ENCODE measurements around the gene TIMM50. TPM values are rescaled to one million over a fixed set of nuclear protein-coding genes. Genes with fewer than 3 reads are reported as not detected.

Gene TIMM50
- total and polyA plus RNA-seq, 2 of the 13 experiments (the other 11 are each of a cell fraction or from before 2014, with no cell fraction given): 91.1 to 92.5 TPM

DNA sequence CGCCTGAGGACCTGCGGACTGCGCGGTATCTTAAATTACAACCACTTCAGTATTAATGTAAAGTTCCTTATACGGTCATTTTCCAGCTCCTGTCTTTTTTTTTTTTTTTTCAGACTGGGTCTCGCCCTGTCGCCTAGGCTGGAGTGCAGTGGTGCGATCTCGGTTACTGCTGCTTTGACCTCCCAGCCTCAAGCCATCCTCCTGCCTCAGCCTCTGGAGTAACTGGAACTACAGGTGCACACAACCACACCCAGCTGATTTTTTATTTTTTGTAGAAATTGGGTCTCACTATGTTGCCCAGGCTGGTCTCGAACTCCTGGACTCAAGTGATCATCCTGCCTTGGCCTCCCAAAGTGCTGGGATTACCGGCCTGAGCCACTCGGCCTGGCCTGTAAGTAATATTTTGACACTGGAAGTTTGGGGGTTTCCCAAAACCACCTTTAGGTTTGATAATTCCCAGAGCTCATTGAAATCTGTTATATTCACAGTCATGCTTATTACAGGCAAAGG, 52.4 kb downstream of the TIMM50 start:
- intact Hi-C loops (cut with micrococcal nuclease; ENCODE audit: unreplicated experiment): loop anchor here (10.0 kb wide), 1 partner anchor 118 kb away; the partner anchor contains the start of gene PLEKHG2
- WGBS (ENCODE audit: low lambda C conversion rate): 12% methylated on average over 12 of the region's 12 CpGs
- in situ Hi-C loops (cut with HindIII; ENCODE audit: extremely low pct_ligation_motif_present, low pct_unique_long_range_greater_than_20kb): loop anchor here (5.0 kb wide), 1 partner anchor 36 kb away; the partner anchor contains the start of gene DLL3
- no peak for DNase-seq (ENCODE audit: low spot score)
- Histone ChIP-seq H3K27ac (ENCODE audit: extremely low read length, insufficient read depth, low read length) (no peak overlapping the region), H3K4me1 (ENCODE audit: insufficient read depth, low read length) (peaks cover 18% of the 10 kb centered on the region), H3K79me2 (ENCODE audit: insufficient read depth, low read length) (peaks cover 12% of the 10 kb centered on the region), H3K4me3 (replicated peaks in 1 of 3; ENCODE audit: insufficient read depth in 1 of 3, low read depth in 2 of 3, low read length in 3 of 3) (peak overlapping the region in 1 of 3 experiments; percentile 89; a peak in 2 of 6 replicates), H3K36me3 (replicated peaks in 1 of 2; ENCODE audit: control insufficient read depth in 1 of 2, insufficient read depth in 2 of 2, low read length in 2 of 2) (no peaks in the 10 kb centered on the region), H2AFZ (ENCODE audit: low read length) (no peak overlapping the region), H4K20me1 (ENCODE audit: insufficient read depth, low read length) (no peaks in the 10 kb centered on the region), H3K9me3 (ENCODE audit: low read length) (no peaks in the 10 kb centered on the region), H3K4me2 (ENCODE audit: low read depth, low read length) (peak overlapping the region; percentile 94), H3K9ac (ENCODE audit: insufficient read depth, low read depth, low read length) (no peak overlapping the region), H3K27me3 (ENCODE audit: control insufficient read depth in 1 of 2, insufficient read depth in 2 of 2, low read length in 2 of 2) (no peaks in the 10 kb centered on the region; a peak in 2 of 5 replicates)
- ChIA-PET POLR2A (interaction anchor here (1.2 kb wide), 3 partner anchors 19 to 98 kb away, joined by 4 to 6 read pairs (median 5); partner anchors contain the start of genes RPS16, SELENOV and SUPT5H), CTCF (ENCODE audit: low intra/inter-chr PET ratio, low total read pairs) (interaction anchor here (0.7 to 2.3 kb wide), 3 partner anchors 31 to 93 kb away, joined by 3 to 20 read pairs (median 5); no protein-coding TSS in a partner anchor)
- FAIRE-seq: no peak
- ATAC-seq: peak; percentile 33
- BruUV-seq (replicated peaks): no TSS peak
- TF ChIP-seq ZNF883 (CRISPR knock-in tag; IDR thresholded peaks at IDR 0.05; ENCODE audit: not compliant biosample characterization): no peak
- peak; percentile 44; the same call in 1 of the 2 replicates for TF ChIP-seq ZNF770 (CRISPR knock-in tag; IDR thresholded peaks at IDR 0.05)
- no peak for TF ChIP-seq ZBTB33 (CRISPR knock-in tag; IDR thresholded peaks at IDR 0.05)
- TF ChIP-seq MAX (IDR thresholded peaks at IDR 0.05): no peak
- no peak for TF ChIP-seq ATF7-NPFF (CRISPR knock-in tag; IDR thresholded peaks at IDR 0.05; ENCODE audit: low read depth)
- no peak for TF ChIP-seq PHB2 (IDR thresholded peaks at IDR 0.05; ENCODE audit: partially characterized antibody)
- no peak for TF ChIP-seq IRF1 (CRISPR knock-in tag; IDR thresholded peaks at IDR 0.05; ENCODE audit: low read depth)
- TF ChIP-seq, protein P1, sequence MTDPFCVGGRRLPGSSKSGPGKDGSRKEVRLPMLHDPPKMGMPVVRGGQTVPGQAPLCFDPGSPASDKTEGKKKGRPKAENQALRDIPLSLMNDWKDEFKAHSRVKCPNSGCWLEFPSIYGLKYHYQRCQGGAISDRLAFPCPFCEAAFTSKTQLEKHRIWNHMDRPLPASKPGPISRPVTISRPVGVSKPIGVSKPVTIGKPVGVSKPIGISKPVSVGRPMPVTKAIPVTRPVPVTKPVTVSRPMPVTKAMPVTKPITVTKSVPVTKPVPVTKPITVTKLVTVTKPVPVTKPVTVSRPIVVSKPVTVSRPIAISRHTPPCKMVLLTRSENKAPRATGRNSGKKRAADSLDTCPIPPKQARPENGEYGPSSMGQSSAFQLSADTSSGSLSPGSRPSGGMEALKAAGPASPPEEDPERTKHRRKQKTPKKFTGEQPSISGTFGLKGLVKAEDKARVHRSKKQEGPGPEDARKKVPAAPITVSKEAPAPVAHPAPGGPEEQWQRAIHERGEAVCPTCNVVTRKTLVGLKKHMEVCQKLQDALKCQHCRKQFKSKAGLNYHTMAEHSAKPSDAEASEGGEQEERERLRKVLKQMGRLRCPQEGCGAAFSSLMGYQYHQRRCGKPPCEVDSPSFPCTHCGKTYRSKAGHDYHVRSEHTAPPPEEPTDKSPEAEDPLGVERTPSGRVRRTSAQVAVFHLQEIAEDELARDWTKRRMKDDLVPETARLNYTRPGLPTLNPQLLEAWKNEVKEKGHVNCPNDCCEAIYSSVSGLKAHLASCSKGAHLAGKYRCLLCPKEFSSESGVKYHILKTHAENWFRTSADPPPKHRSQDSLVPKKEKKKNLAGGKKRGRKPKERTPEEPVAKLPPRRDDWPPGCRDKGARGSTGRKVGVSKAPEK (CRISPR knock-in tag; IDR thresholded peaks at IDR 0.05; ENCODE audit: borderline replicate concordance): peak; percentile 19; the same call in 1 of the 2 replicates
- TF ChIP-seq DMAP1 (CRISPR knock-in tag; IDR thresholded peaks at IDR 0.05): no peak
- no peak for TF ChIP-seq ZBTB8A (CRISPR knock-in tag; IDR thresholded peaks at IDR 0.05; ENCODE audit: borderline replicate concordance, low read depth)
- TF ChIP-seq CCDC6 (CRISPR knock-in tag; IDR thresholded peaks at IDR 0.05): 0 out of 2 replicates have a peak, but pooled peaks have one; percentile 37

Measured in HepG2 (cell line).